Mucosa of gallbladder (tissue), 1 donor: Measurements from ENCODE around the gene C2CD4B. TPM values are rescaled to one million over a fixed set of nuclear protein-coding genes. Genes with fewer than 3 reads are reported as not detected.

Experiments
- DNase-seq: peaks from one replicate; pipeline ENCODE4 v3.0.0-alpha.2; 2020; ENCODE audit warnings: low spot score
- total RNA-seq: library from RNA; stranded (reverse); gene quantifications from one replicate; pipeline ENCODE4 v1.2.1, GENCODE V29; 2021
- donor health status: DM: no; HTN: no; CAD: no.

C2CD4B gene
- total RNA-seq, 1 donor from 2014 or later = 23.8 TPM

GRCh38 chr15:62119227-62119864 lies 45.7 kb downstream of the C2CD4B start:
- no peak for DNase-seq

- DNase-seq = no peak
These were observed 46.4 kb downstream of the C2CD4B start for GRCh38 chr15:62118520-62119226.

- no peak for DNase-seq
These were observed 49.2 kb downstream of the C2CD4B start for GRCh38 chr15:62115847-62116246.

Other genes starting within 250 kb of the C2CD4B start
- gene VPS13C, start 104.8 kb downstream of the C2CD4B start, total RNA-seq = 65.6 TPM
- gene C2CD4A, start 98.3 kb downstream of the C2CD4B start, total RNA-seq = 0.17 TPM
- 9.5 TPM for gene TLN2, start 225.3 kb upstream of the C2CD4B start, total RNA-seq